H1 (cell line): ENCODE measurements around the gene LAMA3. TPM values are rescaled to one million over a fixed set of nuclear protein-coding genes. Genes with fewer than 3 reads are reported as not detected.

Experiments used
- CTCF ChIA-PET: fragments of 300-600 bp; sonication (Branson Sonifier 250); formaldehyde crosslinking; loops from one replicate; lab custom pipeline; 2021; ENCODE audit not compliant: partially characterized antibody; lab: Charles Lee
- POLR2A ChIA-PET: fragments of 300-600 bp; sonication (Branson Sonifier 250); formaldehyde crosslinking; loops from one replicate; lab custom pipeline; 2021; ENCODE audit warnings: inconsistent platforms; ENCODE audit not compliant: partially characterized antibody; lab: Charles Lee
- DNase-seq, 2 experiments: peaks; one replicate each; pipeline versions ENCODE4 v3.0.0 to v3.0.0-alpha.2; 2010 to 2022; ENCODE audit warnings: low spot score in 2 of 2, low read depth in 1 of 2, mixed read lengths in 1 of 2
- FAIRE-seq: peaks from 2 replicates; lab custom pipeline; 2011; peaks lifted over from hg19 to GRCh38; lab: Jason Lieb, UNC
- H2AFZ ChIP-seq: 2 replicates; pipeline ENCODE4 v1.8.1; 2012; ENCODE audit warnings: low read length, inconsistent platforms
- H2AK5ac ChIP-seq: 2 replicates; pipeline ENCODE4 v1.6.1; 2013; ENCODE audit warnings: low read depth, low read length
- H2BK120ac ChIP-seq: replicated peaks from 2 replicates; pipeline ENCODE3; 2013; ENCODE audit warnings: low read depth, low read length, inconsistent platforms
- H2BK12ac ChIP-seq: 2 replicates; pipeline ENCODE4 v1.6.1; 2013; ENCODE audit warnings: low read depth, low read length
- H2BK15ac ChIP-seq: 2 replicates; pipeline ENCODE4 v1.6.1; 2013; ENCODE audit warnings: low read length
- H2BK20ac ChIP-seq: 2 replicates; pipeline ENCODE4 v1.6.1; 2013; ENCODE audit warnings: low read length
- H2BK5ac ChIP-seq: 2 replicates; pipeline ENCODE4 v1.6.1; 2013; ENCODE audit warnings: low read depth, low read length
- H3K14ac ChIP-seq: 2 replicates; pipeline ENCODE4 v1.6.1; 2013; ENCODE audit warnings: inconsistent platforms; ENCODE audit not compliant: insufficient read length
- H3K18ac ChIP-seq: 2 replicates; pipeline ENCODE4 v1.6.1; 2013; ENCODE audit warnings: low read length; ENCODE audit errors: extremely low read depth
- H3K23ac ChIP-seq: 2 replicates; pipeline ENCODE4 v1.6.1; 2013; ENCODE audit warnings: inconsistent platforms; ENCODE audit not compliant: insufficient read length
- H3K23me2 ChIP-seq: 2 replicates; pipeline ENCODE4 v1.6.1; 2013; ENCODE audit warnings: low read depth, low read length
- H3K27ac ChIP-seq: 2 replicates; pipeline ENCODE4 v1.6.1; 2011; ENCODE audit warnings: low read depth, low read length, inconsistent platforms
- H3K27me3 ChIP-seq, 4 experiments: replicated peaks in 1 of 4; 1 replicate in 1 of 4; 2 replicates in 3 of 4; pipeline versions ENCODE4 v1.6.1 to v1.8.1; 2011 to 2013; ENCODE audit warnings: low read length in 3 of 4, mild to moderate bottlenecking in 3 of 4, inconsistent platforms in 2 of 4, mixed read lengths in 2 of 4, moderate library complexity in 1 of 4; ENCODE audit not compliant: control insufficient read depth in 3 of 4, insufficient read depth in 3 of 4; ENCODE audit errors: extremely low read depth in 1 of 4
- H3K36me3 ChIP-seq, 4 experiments: 2 replicates each; pipeline versions ENCODE4 v1.6.1 to v1.8.1; 2011 to 2013; ENCODE audit warnings: mild to moderate bottlenecking in 4 of 4, low read length in 3 of 4, moderate library complexity in 2 of 4, control low read depth in 1 of 4, inconsistent platforms in 1 of 4; ENCODE audit not compliant: insufficient read depth in 4 of 4, control insufficient read depth in 2 of 4
- H3K4ac ChIP-seq: replicated peaks from 2 replicates; pipeline ENCODE3; 2013; ENCODE audit warnings: low read length, low read depth, mixed read lengths, inconsistent platforms; ENCODE audit not compliant: insufficient read length
- H3K4me1 ChIP-seq, 4 experiments: replicated peaks in 1 of 4; 1 replicate in 1 of 4; 2 replicates in 3 of 4; pipeline versions ENCODE4 v1.6.1 to v1.8.1; 2011 to 2013; ENCODE audit warnings: low read length in 3 of 4, inconsistent platforms in 2 of 4, mixed read lengths in 1 of 4; ENCODE audit not compliant: insufficient read depth in 4 of 4, control insufficient read depth in 3 of 4
- H3K4me2 ChIP-seq, 2 experiments: 2 replicates each; pipeline versions ENCODE4 v1.6.1 to v1.8.1; 2011 to 2013; ENCODE audit warnings: low read depth in 2 of 2, low read length in 2 of 2, control low read depth in 1 of 2, inconsistent platforms in 1 of 2, mild to moderate bottlenecking in 1 of 2; ENCODE audit not compliant: insufficient read depth in 1 of 2
- H3K4me3 ChIP-seq, 4 experiments: fragments of 200-600, 300-600 bp in 1 of 4; sonication (generic), shearing (Covaris generic), sonication (Bioruptor Twin) in 1 of 4; 2 replicates each; pipeline versions ENCODE4 v1.5.1 to v1.8.1; 2011 to 2016; ENCODE audit warnings: low read length in 4 of 4, low read depth in 3 of 4, control low read depth in 2 of 4, inconsistent platforms in 2 of 4, mild to moderate bottlenecking in 2 of 4, mixed read lengths in 1 of 4, moderate library complexity in 1 of 4; ENCODE audit not compliant: insufficient read depth in 2 of 4; ENCODE audit errors: extremely low read depth in 1 of 4
- H3K56ac ChIP-seq: replicated peaks from 2 replicates; pipeline ENCODE3; 2013; ENCODE audit warnings: low read depth, mild to moderate bottlenecking, mixed read lengths, low read length, inconsistent platforms; ENCODE audit not compliant: insufficient read length
- H3K79me1 ChIP-seq: 2 replicates; pipeline ENCODE4 v1.6.1; 2013; ENCODE audit warnings: low read depth, low read length, control low read depth
- H3K79me2 ChIP-seq, 2 experiments: 2 replicates each; pipeline versions ENCODE4 v1.6.1 to v1.8.1; 2012 to 2013; ENCODE audit warnings: low read length in 2 of 2, mild to moderate bottlenecking in 2 of 2, inconsistent platforms in 1 of 2; ENCODE audit not compliant: insufficient read depth in 2 of 2, control insufficient read depth in 1 of 2
- H3K9ac ChIP-seq, 4 experiments: replicated peaks in 1 of 4; 1 replicate in 1 of 4; 2 replicates in 3 of 4; pipeline versions ENCODE4 v1.6.1 to v1.8.1; 2011 to 2013; ENCODE audit warnings: low read depth in 3 of 4, low read length in 3 of 4, control low read depth in 2 of 4, mild to moderate bottlenecking in 2 of 4, moderate library complexity in 2 of 4, inconsistent platforms in 1 of 4; ENCODE audit errors: extremely low read depth in 1 of 4
- H3K9me3 ChIP-seq, 2 experiments: 2 replicates each; pipeline versions ENCODE4 v1.6.1 to v1.8.1; 2012 to 2013; ENCODE audit warnings: mild to moderate bottlenecking in 2 of 2, moderate library complexity in 2 of 2, control low read depth in 1 of 2, inconsistent platforms in 1 of 2, low read depth in 1 of 2, low read length in 1 of 2, mixed read lengths in 1 of 2; ENCODE audit not compliant: insufficient read depth in 2 of 2
- H4K20me1 ChIP-seq, 2 experiments: replicated peaks in 1 of 2; 2 replicates each; pipeline versions ENCODE3 to v1.8.1; 2011 to 2013; ENCODE audit warnings: inconsistent platforms in 2 of 2, low read length in 2 of 2, mild to moderate bottlenecking in 1 of 2; ENCODE audit not compliant: insufficient read depth in 2 of 2, control insufficient read depth in 1 of 2
- H4K5ac ChIP-seq: 2 replicates; pipeline ENCODE4 v1.6.1; 2013; ENCODE audit warnings: low read length, low read depth, mixed read lengths, inconsistent platforms; ENCODE audit not compliant: insufficient read length
- H4K8ac ChIP-seq: 2 replicates; pipeline ENCODE4 v1.8.0; 2013; ENCODE audit warnings: mild to moderate bottlenecking, moderate library complexity, low read length, inconsistent platforms; ENCODE audit not compliant: insufficient read depth; ENCODE audit errors: extremely low read depth
- H4K91ac ChIP-seq: replicated peaks from 2 replicates; pipeline ENCODE3; 2013; ENCODE audit warnings: low read length, mixed read lengths, inconsistent platforms; ENCODE audit not compliant: insufficient read length
- ASH2L ChIP-seq: fragments of 200-600, 300-600 bp; sonication (generic); IDR thresholded peaks from one replicate; pipeline ENCODE4 v1.7.1; 2017; ENCODE audit warnings: low read length
- CBX5 ChIP-seq: fragments of 300-800, 300-1000 bp; sonication (generic); IDR thresholded peaks from 2 replicates; pipeline ENCODE4 v1.7.1; 2016; ENCODE audit warnings: antibody characterized with exemption, low read length, low read depth
- CHD1 ChIP-seq: IDR thresholded peaks from 2 replicates; pipeline ENCODE4 v1.6.1; 2012; ENCODE audit warnings: low read depth, low read length, improper control_type of control experiment
- CREB1 ChIP-seq: IDR thresholded peaks from 2 replicates; pipeline ENCODE4 v1.6.1; 2012; ENCODE audit warnings: inconsistent platforms
- GABPA ChIP-seq: IDR thresholded peaks from 2 replicates; pipeline ENCODE4 v1.6.1; 2011; ENCODE audit warnings: mild to moderate bottlenecking, low read length, moderate library complexity, borderline replicate concordance; ENCODE audit not compliant: insufficient read depth
- GTF2F1 ChIP-seq: IDR thresholded peaks from 2 replicates; pipeline ENCODE4 v1.6.1; 2012; ENCODE audit warnings: low read depth, low read length, improper control_type of control experiment, borderline replicate concordance
- HDAC6 ChIP-seq: IDR thresholded peaks from one replicate; pipeline ENCODE4 v1.7.1; 2012; ENCODE audit warnings: low read depth, mild to moderate bottlenecking, inconsistent platforms, low read length, moderate library complexity
- KDM4A ChIP-seq: IDR thresholded peaks from one replicate; pipeline ENCODE4 v1.7.1; 2012; ENCODE audit warnings: low read depth, mild to moderate bottlenecking, moderate library complexity, low read length, inconsistent platforms; ENCODE audit not compliant: severe bottlenecking
- PHF8 ChIP-seq: fragments of 200-600 bp; sonication (generic); conservative IDR thresholded peaks from 2 replicates; pipeline ENCODE4 v1.7.1; 2012; ENCODE audit warnings: low read depth, mild to moderate bottlenecking, inconsistent platforms, low read length, moderate library complexity
- RBBP5 ChIP-seq: IDR thresholded peaks from 2 replicates; pipeline ENCODE4 v1.7.1; 2012; ENCODE audit warnings: low read depth, mild to moderate bottlenecking, inconsistent platforms, low read length, moderate library complexity, borderline replicate concordance
- SAP30 ChIP-seq: fragments of 300-600 bp; sonication (generic); IDR thresholded peaks from 2 replicates; pipeline ENCODE4 v1.7.1; 2012; ENCODE audit warnings: low read length, moderate library complexity, mild to moderate bottlenecking, inconsistent platforms; ENCODE audit not compliant: insufficient read depth, insufficient replicate concordance
- SP4 ChIP-seq: IDR thresholded peaks from 2 replicates; pipeline ENCODE4 v1.6.1; 2012; ENCODE audit warnings: low read length, inconsistent platforms
- SUZ12 ChIP-seq: fragments of 200-600 bp; sonication (generic); IDR thresholded peaks from 2 replicates; pipeline ENCODE4 v1.6.1; 2012; ENCODE audit warnings: mild to moderate bottlenecking, inconsistent platforms, low read length, moderate library complexity, mixed read lengths
- TCF12 ChIP-seq: IDR thresholded peaks from 2 replicates; pipeline ENCODE4 v1.6.1; 2011; ENCODE audit warnings: low read depth, mild to moderate bottlenecking, low read length
- YY1 ChIP-seq: IDR thresholded peaks from 2 replicates; pipeline ENCODE4 v1.6.1; 2011; ENCODE audit warnings: low read depth, mild to moderate bottlenecking, low read length
- WGBS, 2 experiments: shearing (Covaris generic) in 1 of 2; methylation state at CpG; one replicate each; pipeline versions ENCODE4 v1.1.6 to v1.1.7; 2013 to 2015; ENCODE audit warnings: low lambda C conversion rate in 2 of 2, mixed read lengths in 2 of 2, inconsistent platforms in 1 of 2, low coverage in 1 of 2, missing lambda C conversion rate in 1 of 2; ENCODE audit not compliant: insufficient replicate concordance in 2 of 2, insufficient coverage in 1 of 2, insufficient read length in 1 of 2; ENCODE audit errors: extremely low coverage in 1 of 2, missing lambda C conversion rate in 1 of 2; 5-methylcytosine and 5-hydroxymethylcytosine counted together
- polyA plus RNA-seq, 7 experiments: library from polyadenylated mRNA; depleted of rRNA in 3 of 7; stranded (reverse) in 5 of 7; unstranded in 2 of 7; fragments of >200 nt in 5 of 7; fragments of 200-250 nt in 2 of 7; gene quantifications; 1 replicate in 5 of 7; 2 replicates in 1 of 7; 4 replicates in 1 of 7; pipeline versions ENCODE4 v1.2.1 to v1.2.3, GENCODE V29; 2011 to 2013; ENCODE audit warnings: missing spikeins in 2 of 7, mixed read lengths in 2 of 7
- total RNA-seq: library from RNA; stranded (reverse); fragmentation: NEBNext Ultra II Directional; extraction: Animal tissue kit (Norgen Biotek cat#: 25700); gene quantifications from 2 replicates; pipeline ENCODE4 v1.2.1, GENCODE V29; 2021

The LAMA3 gene
- total and polyA plus RNA-seq, 2 of the 8 experiments (the other 6 are each of a cell fraction or from before 2014, with no cell fraction given) = 0.76 to 5.0 TPM

DNA sequence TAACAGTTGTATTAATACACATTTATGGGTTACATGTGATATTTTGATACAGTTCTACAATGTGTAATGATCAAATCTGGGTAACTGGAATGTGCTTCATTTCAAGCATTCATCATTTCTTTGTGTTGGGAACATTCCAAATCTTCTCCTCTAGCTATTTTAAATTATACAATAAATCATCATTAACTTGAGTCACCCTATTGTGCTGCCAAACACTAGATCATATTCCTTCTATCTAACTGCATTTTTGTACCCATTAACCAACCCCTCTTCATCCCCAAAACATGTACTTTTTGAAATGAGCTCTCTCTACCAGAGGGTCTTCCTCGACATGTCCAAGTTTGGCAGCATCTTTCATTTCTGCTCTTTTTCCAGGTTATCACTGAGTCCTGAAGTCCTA is 244.2 kb downstream of the LAMA3 start:
- no peak overlapping the region for H3K14ac ChIP-seq
- H3K23me2 ChIP-seq = no peaks in the 10 kb centered on the region
- no peak overlapping the region for H3K18ac ChIP-seq
- no peak overlapping the region for H2BK5ac ChIP-seq
- FAIRE-seq (no peak), DNase-seq (no peak)
- H2AK5ac ChIP-seq = no peak overlapping the region
- ChIA-PET CTCF (interaction anchor here (1.5 to 3.3 kb wide), 2 partner anchors 15 to 186 kb away, joined by 3 to 13 read pairs; no protein-coding TSS in a partner anchor), POLR2A (no interaction called here)
- H4K8ac ChIP-seq = no peak overlapping the region
- H2AFZ ChIP-seq = no peak overlapping the region
- no peaks in the 10 kb centered on the region for H3K79me1 ChIP-seq
- no peak overlapping the region for H4K5ac ChIP-seq
- no peaks in the 10 kb centered on the region for H4K20me1 ChIP-seq
- H4K91ac ChIP-seq = no peak overlapping the region
- no peak overlapping the region for H3K4me3 ChIP-seq
- H3K4ac ChIP-seq = no peak overlapping the region
- H2BK15ac ChIP-seq = no peak overlapping the region
- H3K79me2 ChIP-seq = no peaks in the 10 kb centered on the region
- H3K23ac ChIP-seq = no peak overlapping the region
- no peaks in the 10 kb centered on the region for H3K9me3 ChIP-seq
- 81% methylated on average over 1 of the region's 1 CpG; no CpG with 5 or more reads in 1 of the 2 experiments for WGBS, 2 experiments
- no peak overlapping the region for H2BK20ac ChIP-seq
- H3K9ac ChIP-seq = no peak overlapping the region
- no peak overlapping the region for H2BK12ac ChIP-seq
- no peak overlapping the region for H2BK120ac ChIP-seq
- no peak overlapping the region for H3K4me2 ChIP-seq
- H3K36me3 ChIP-seq = no peaks in the 10 kb centered on the region
- H3K4me1 ChIP-seq = no peaks in the 10 kb centered on the region
- H3K56ac ChIP-seq = no peak overlapping the region
- no peaks in the 10 kb centered on the region for H3K27me3 ChIP-seq
- H3K27ac ChIP-seq = no peak overlapping the region
- TF ChIP-seq CREB1 = no peak
- TF ChIP-seq CHD1 = no peak
- no peak for TF ChIP-seq CBX5
- TF ChIP-seq ASH2L = no peak
- TF ChIP-seq GTF2F1 = no peak
- TF ChIP-seq GABPA = no peak
- TF ChIP-seq SAP30 = no peak
- no peak for TF ChIP-seq KDM4A
- no peak for TF ChIP-seq SUZ12
- no peak for TF ChIP-seq RBBP5
- no peak for TF ChIP-seq HDAC6
- no peak for TF ChIP-seq SP4
- no peak for TF ChIP-seq PHF8
- TF ChIP-seq TCF12 = no peak
- no peak for TF ChIP-seq YY1
